Measurements from ENCODE around the gene FTH1.

DNA sequence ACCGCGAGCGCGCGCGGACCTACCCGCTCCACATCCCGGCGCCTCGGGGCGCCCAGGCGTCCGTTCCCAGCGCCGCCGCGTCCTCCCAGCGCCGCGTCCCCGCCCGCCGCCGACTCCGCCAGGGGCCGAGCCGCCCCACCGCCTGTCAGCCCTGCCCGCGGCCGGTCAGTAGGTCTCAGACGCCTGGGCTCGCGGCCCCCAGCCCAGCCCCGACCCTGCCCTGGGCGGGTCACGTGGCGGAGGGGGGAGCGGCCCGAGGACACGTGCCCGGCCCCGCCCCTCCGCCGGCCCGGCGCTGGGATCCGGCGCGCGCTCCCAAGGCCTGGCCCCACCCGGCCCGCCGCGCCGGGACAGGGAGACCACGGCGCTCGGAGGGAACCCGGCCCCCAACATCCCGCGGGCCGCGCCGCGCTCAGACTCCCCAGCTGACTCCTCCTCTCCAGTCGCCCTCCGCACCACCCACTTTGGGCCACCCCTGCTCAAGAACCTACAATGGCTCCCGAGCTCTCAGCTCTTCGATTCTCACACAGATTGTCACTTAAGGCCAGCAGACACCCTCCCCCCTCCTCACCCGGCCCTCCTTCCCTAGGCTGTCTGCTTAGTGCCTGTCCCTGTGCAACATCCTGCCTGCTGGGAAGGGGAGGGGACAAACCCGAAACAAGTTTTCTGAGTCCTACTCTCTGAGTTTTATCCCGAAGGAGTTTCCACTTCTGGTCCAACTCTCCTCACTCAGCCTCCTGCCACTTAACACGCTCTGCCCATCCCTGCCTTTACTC, 49.9 kb downstream of the FTH1 start, which contains the start of gene RAB3IL1:
- TF ChIP-seq TARDBP (CRISPR knock-in tag; IDR thresholded peaks at IDR 0.05) (no peak), GABPA (IDR thresholded peaks at IDR 0.05; ENCODE audit: low read depth, low read length) (no peak), GABPA (CRISPR knock-in tag; IDR thresholded peaks at IDR 0.05; ENCODE audit: low read depth) (no peak), SP1 (IDR thresholded peaks at IDR 0.05) (no peak), SP1 (CRISPR knock-in tag; IDR thresholded peaks at IDR 0.05) (no peak), RBM22 (optimal IDR thresholded peaks at IDR 0.05; ENCODE audit: low read length) (no peak)

Measured in HepG2 (cell line).